GM18520 (cell line): ENCODE results near the gene RMI2.
A peak's percentile ranks its signal among the peaks of the same experiment; 100 is the strongest.
"Not testable (repeated sequence)": the region's sequence is repeated elsewhere in the genome, so short reads cannot be mapped to it uniquely, and the experiment has no call there.

ENCODE experiments used
- ATAC-seq: cut with Tn5 transposase; IDR thresholded peaks from one replicate; pipeline ENCODE4 v1.9.1; 2021; ENCODE audit not compliant: unreplicated experiment

The RMI2 gene

GRCh38 chr16:11345040-11345862, at the start of gene RMI2:
Gene RMI2 (plus strand): TSS chr16:11345459. CDS start chr16:11345472, 13 bp downstream.
- peak; percentile 97 for ATAC-seq

GRCh38 chr16:11295672-11296071, 49.6 kb upstream of the RMI2 start:
- no peak for ATAC-seq

- ATAC-seq: no peak
Measured at GRCh38 chr16:11296351-11296705, 48.9 kb upstream of the RMI2 start.

- ATAC-seq: peak; percentile 11
Measured at GRCh38 chr16:11296706-11297491, 48.4 kb upstream of the RMI2 start.

- ATAC-seq: peak; percentile 78
Measured at GRCh38 chr16:11297492-11298142, 47.6 kb upstream of the RMI2 start.

- no peak for ATAC-seq
Measured at GRCh38 chr16:11298143-11298900, 46.9 kb upstream of the RMI2 start.

- ATAC-seq: not testable (repeated sequence)
Measured at GRCh38 chr16:11298950-11299547, 46.2 kb upstream of the RMI2 start.

GRCh38 chr16:11299865-11300559, 45.2 kb upstream of the RMI2 start:
- no peak for ATAC-seq

GRCh38 chr16:11300560-11300892, 44.7 kb upstream of the RMI2 start:
- no peak for ATAC-seq

- ATAC-seq: no peak
Measured at GRCh38 chr16:11301645-11302501, 43.4 kb upstream of the RMI2 start.

GRCh38 chr16:11302977-11303376, 42.3 kb upstream of the RMI2 start:
- no peak for ATAC-seq

GRCh38 chr16:11303405-11304138, 41.7 kb upstream of the RMI2 start:
- ATAC-seq: no peak

- no peak for ATAC-seq
Measured at GRCh38 chr16:11306381-11306780, 38.9 kb upstream of the RMI2 start.

- ATAC-seq: no peak
Measured at GRCh38 chr16:11306997-11307638, 38.1 kb upstream of the RMI2 start.

GRCh38 chr16:11307639-11308492, 37.4 kb upstream of the RMI2 start:
- ATAC-seq: no peak

GRCh38 chr16:11308493-11309283, 36.6 kb upstream of the RMI2 start:
- no peak for ATAC-seq
